Stimulated activated CD8-positive, alpha-beta memory T cell treated with anti-CD3 and anti-CD28 coated beads, Interleukin-4, amount 100 ng/mL, for 4 hours (primary cell): Measurements from ENCODE around the gene MYOZ3.

Source experiments
- DNase-seq, 2 donors: peaks; one replicate each; pipeline ENCODE4 v3.0.0-alpha.2; 2020; ENCODE audit warnings: low read depth in 2 of 2, low spot score in 1 of 2

MYOZ3 gene

DNA sequence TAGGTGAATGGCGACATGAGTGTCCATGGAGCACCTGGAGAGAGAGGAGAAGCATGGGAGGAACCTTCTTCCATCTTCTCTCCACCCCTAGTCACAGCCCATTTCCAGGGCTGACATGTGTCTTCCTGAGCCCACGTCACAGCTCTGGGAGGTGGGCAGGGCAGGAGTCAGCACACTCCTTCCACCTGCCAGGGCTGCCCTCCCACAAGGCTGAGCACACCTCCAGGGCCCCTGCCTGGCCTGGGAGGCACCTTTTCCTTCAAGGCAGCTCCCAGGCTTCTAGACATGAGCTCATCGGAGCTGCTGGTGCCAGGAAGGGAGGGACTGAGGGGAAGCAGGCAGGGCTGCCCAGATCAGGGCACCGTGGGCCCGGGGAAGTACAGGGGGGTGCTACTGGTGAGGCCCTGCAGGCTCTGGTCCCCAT, 34.2 kb upstream of the MYOZ3 start:
- no peak for DNase-seq

DNA sequence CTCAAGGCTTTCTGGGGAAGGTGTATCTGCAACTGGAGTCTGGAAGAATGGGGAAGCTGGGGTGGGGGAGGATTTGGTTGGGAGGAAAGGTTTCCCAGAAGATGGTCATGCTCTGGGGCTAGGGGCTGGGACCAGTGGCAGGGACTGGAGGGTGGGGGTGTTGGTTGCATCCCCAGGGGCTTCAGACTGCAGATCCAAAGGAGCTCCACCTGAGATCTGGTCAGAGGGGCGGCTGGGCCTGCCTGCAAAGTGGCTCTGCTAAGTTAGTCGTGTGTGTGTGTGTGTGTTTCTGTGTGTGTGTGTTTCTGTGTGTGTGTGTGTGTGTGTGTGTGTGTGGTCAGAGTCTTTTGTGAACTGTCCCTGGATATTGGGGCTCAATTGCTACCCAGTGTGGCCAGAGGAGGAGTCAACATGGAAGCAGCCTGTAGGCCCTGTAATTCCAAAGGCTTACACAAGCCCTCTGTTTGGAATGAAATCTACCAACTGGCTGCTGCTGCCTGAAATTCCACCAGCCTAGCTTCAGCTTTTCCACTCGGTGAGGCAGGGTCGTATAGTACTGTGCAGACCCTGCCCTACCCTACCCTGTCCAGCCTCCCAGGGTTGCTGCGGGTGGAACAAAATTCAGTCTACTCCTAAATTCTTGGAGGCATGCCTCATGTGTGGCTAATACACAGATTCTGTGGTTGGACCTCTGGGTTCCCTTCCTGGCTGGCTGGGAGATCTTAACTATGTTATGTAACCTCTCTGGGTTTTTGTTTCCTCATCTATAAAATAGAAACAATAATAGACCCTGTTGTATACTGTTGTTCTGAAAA, 33.1 kb upstream of the MYOZ3 start:
- DNase-seq, result no peak

DNA sequence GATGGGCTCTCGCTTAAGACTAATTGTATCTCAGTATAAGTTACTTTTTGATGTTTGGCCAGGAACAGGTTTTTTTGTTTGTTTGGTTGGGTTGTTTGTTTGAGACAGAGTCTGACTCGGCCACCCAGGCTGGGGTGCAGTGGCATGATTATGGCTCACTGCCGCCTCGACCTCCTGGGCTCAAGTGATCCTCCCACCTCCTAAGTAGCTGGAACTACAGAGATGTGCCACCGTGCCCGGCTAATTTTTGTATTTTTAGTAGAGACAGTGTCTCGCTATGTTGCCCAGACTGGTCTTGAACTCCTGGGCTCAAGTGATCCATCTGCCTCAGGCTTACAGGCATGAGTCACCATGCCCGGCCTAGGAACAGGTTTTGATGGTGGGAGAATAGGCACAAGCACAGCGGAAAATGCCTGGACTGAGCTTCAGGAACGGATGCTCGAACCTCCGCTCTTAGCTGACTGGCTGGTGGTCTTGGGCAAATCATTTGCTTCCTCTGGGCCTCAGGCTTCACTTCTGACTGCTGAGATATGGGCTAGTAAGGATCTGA, 32.0 kb upstream of the MYOZ3 start:
- DNase-seq, result no peak

DNA sequence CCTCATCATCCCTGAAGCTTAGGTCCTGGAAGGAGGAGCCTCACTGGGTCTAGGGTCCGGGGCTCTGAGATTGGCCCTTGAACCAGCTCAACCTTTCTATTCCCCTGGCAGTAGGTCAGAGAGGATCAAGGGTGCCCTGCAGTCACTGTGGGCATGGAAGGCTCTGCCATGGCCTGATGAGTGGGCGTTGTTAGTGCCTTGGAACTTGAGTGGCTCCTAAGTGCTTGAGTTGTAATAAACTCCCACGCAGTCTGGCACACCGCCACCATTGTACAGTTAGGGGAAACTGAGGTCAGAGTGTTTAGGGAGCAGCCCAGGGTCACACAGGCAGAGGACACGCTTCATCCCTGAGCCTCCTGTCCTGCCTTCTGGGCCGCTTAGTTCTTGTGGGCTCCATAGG, 31.0 kb upstream of the MYOZ3 start:
- DNase-seq, result no peak

DNA sequence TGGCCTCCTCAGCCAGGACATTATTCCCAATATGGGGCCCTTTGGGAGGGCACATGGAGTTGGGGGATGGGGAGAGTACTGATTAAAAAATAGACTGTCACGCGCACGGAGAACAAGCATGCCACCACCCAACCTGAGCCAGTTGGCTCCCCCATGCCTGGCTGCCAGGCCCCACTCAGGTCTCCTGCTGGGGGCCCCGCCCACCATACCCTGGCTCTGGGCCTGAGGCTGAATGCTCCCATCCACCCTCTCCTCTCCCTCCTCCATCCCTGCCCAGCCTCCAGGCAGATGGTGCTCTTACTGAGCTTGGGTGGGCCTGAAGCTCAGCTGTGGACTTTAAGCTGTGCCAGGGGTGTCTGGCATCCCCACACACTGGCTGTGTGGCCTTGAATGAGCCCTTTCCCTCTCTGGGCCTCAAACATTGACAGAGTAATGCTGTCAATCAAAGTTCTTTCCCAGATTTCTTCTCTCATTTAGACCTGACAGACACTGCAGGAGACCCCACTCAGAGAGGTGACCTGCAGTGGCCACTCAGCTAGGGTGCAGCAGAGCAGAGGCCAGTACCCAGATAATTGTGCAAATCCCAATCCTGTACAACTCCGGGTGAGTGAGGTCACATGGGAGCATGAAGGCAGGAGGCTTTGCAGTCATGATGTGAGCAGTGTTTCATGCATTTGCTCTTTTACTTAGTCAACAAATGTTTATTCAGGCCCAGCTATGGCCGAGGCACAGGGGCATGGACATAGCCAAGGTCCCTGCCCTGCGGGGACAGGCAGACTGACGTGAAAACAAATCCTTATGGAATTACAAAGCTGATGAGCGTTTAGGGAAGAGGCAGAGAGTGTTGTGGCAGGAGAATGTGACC, 30.4 kb upstream of the MYOZ3 start:
- no peak for DNase-seq

DNA sequence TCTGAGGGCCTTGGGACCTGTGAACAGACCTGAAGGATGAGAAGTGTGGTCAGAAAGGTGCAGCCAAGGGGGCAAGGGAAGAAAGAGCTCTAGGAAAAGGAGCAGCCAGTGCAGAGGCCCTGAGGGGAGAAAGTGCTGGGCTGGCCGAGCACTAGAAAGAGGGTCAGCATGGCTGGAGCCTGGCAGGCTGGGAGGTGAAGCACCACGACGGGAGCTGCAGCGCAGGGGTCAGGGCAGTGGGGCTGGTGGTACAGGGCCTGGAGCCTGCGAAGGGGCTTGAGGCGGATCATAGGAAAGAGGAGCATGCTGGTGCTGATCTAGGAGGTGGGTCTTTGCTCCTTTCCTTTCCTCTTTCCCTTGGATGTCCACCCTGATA, 29.7 kb upstream of the MYOZ3 start:
- DNase-seq, result no peak

DNA sequence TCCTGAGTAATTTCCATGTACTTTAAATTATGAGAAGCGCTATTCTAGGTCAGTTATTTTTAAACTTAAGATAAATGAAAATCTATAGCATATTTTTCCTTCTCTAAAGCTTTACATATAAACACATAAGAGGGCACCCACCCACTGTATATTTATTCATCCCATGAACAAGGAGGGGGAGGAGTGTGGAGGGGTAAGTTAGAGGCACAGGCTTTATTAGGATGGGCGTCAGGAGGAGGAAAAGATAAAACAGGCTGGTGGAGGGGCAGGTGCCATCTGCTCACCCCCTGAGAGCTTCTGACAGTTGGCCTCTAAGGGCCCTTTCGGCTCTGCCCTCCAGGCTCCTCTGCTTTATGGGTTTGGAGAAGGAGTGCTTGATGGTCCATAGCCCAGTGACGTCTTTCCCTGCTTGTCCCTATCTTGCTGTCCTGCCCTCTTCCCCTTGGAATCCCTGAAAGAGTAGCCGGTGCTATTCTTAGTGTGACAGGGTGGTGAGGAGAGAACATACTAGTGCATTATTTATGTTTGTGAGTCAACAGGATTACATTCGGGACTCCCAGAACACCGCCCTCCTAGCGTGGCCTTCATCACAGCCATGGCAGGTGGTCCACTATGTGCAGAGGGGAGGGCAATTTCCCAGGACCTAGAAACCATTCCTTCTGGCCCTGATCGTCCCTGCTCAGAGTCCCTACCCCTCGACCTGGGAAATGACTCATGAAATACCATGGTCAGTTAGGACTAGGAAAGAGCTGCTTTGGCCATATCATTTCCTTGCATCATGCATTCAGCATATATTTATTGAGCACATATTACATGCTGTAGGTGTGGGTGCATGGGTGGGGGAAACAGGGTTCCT, 28.5 kb upstream of the MYOZ3 start:
- no peak for DNase-seq

DNA sequence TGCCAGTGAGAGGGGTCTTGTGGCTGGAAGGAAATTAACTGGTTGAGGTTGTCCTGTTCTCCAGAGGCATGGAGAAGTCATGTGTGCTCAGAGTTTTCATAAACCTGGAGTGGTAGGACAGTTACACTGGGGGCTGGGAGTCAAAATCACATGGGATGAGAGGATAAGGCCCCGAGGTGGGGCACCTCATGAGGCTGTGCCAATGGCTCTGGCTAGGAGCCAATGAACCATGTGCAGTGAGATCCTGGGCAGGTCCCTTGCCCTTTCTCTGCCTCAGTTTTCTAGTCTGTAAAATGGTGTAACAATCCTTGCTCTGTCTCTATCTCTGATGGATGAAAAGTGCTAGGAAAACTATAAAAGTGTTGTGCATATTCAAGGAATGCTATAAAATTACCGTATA, 27.6 kb upstream of the MYOZ3 start:
- no peak for DNase-seq

DNA sequence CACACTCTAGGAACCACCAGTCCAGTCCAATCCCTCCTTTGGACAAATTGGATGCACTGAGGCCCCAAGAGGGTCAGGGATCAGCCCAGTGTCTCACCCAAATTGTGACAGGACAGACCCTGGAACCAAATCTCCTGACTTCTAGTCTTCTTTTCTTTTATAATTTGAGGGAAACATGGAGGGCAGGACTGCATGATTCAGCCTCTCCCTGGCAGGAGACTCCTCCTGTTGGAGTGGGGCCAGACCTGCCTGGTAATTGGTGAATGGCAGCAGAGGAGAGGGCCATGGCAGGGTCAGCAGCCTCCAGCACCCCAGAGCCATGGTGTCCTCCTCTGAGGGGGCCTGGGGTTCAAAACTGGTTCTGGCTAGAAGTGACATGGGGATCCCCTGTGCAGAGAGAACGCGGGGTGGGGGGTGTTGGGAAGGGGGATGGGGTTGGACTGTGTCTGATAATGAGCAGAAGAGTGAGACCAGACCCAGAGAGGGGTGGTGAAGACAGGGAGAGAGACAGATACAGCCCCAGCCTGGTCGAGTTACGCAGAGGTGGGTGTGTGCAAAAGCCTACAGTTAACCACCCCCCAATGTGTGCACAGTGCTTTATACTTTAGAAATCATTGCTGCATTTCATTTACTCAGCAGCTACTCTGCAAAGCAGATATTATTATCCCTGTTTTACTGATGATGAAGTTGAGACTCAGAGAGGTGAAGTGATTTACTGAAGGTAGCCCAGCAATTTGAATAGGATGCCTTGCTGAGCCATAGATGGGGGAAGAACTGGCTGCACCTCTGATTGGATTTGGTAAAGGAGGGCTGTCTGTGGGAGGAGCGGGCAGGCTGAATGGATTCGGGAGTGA, 24.4 kb upstream of the MYOZ3 start:
- no peak for DNase-seq

DNA sequence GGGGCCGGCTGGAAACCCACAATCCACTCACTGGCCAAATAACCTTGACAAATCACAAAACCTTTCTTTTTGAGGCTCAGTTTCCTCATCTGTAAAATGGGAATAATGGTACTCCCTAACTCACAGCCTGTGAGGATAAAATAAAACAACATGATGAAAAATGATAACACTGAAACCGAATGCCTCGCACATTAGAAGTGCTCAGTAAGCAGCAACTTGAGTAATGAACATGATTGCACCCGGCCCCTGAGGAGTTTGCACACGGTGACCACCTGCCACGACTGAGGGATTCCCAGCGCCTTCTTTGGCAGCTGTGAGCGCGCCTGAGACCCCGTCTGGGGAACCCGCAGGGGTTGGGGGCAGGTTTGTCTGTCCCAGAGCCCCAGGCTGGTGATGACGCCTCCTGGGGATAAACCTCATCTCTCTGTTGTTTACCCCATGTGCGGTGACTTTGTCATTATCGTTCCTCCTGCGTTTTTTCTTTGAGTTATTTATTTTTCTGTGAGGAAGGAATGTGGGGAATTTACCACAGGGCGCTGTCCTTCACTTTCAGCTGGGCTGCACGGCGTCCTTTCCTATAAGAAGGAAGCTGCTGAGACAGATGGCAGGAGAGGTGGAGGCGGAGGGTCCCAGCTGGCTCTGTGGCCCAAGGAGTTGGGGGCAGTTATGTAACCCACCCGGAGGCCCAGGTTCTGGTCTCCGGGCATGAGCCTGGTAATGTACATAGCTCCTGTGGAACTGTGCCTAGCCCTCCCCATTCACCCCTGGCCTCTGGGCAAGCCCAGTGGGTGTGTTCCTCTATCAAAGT, 23.6 kb upstream of the MYOZ3 start:
- DNase-seq, result no peak

DNA sequence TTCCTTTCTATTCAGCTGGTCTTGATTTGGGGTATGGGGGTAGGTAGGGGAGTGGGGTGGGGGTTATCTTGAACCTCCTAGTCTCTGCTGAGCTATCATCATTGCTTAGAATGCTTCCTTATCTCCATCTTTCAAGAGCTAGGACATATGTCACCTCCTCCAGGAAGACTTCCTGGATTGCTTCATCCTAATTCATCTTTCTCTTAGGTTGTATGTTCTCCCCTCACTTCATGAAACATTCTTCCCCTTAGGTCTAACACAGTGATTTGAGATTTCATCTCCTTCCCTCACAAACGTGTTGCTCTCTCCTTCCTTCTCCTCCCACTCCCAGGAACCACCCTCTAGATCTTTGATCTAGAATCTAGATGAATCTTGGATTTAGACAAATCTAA, 23.0 kb upstream of the MYOZ3 start:
- DNase-seq, result no peak

DNA sequence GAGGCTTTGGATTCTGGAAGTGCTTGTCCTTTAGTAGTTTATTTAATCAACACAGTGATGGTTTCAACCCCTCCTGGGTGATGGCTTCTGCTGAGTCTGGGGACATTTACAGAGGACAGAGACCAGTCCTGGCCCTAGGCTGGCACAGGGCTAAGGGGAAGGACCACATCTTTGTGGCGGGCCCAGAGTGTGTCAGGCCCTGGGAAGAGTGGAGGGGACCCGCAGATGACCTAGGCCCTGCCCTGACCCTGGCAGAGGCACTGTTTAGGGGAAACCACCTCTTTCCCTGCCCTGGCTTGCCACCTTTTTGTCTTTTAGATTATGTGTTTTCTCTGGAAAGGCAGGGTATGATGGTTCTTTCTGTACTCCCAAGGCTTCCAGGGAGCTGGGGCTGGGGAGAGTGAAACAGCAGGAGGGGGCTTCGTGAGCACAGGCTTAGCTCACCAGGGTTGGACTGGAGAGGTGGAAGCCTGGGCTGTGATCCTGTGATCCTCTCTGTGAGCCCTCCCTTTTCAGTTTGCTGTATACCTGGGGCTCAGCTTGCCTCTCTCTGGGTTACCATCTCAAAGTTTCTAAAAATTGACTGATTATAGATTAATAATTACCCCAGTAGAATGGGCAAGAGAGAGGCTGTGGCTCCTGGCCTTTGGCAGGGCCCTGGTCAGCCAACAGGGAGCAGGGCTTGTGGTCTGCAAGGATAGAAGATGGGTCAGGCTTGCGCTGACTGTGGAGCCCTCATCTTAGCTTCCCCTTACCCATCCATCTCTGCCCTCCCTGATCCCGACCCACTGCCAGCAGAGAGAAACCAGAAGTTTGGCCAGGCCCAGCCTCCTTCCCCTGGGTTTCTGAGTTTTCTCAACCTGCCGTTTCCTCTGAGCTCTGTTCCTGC, 22.3 kb upstream of the MYOZ3 start:
- DNase-seq, result no peak

DNA sequence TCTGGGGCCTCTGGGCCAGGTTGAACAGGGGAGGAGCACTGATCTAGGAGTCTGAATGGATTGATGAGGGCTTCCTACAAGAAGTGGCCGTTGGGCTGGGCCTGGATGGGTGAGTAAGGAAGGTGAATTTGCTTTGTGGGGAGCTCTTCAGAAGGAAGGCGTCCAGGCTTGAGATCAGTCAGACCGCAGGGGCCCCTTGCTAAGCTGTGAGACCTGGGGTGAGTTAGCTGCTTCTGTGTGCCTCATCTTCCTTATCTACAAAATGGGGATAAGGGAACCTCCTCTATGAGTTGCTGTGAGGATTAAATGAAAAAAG, 21.7 kb upstream of the MYOZ3 start:
- DNase-seq, result no peak

DNA sequence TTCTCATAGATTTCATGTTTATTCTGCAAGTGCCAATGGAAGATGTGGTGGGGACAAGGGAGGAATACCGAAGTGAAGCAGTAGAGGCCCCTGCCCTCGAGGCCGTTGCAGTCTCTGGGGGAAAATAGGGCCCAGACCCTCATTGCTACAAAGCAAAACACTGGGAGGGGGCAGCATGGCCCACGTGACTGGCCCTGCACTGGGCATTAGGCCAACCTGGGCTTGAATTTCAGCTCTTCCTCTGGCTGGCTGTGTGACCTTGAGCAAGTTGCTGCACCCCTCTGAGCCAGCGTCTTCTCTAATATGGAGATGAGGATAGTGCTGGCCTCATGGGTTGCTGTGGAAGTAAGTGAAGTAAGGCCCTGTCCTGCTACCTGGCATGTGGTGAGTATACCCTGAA, 21.3 kb upstream of the MYOZ3 start:
- no peak for DNase-seq

DNA sequence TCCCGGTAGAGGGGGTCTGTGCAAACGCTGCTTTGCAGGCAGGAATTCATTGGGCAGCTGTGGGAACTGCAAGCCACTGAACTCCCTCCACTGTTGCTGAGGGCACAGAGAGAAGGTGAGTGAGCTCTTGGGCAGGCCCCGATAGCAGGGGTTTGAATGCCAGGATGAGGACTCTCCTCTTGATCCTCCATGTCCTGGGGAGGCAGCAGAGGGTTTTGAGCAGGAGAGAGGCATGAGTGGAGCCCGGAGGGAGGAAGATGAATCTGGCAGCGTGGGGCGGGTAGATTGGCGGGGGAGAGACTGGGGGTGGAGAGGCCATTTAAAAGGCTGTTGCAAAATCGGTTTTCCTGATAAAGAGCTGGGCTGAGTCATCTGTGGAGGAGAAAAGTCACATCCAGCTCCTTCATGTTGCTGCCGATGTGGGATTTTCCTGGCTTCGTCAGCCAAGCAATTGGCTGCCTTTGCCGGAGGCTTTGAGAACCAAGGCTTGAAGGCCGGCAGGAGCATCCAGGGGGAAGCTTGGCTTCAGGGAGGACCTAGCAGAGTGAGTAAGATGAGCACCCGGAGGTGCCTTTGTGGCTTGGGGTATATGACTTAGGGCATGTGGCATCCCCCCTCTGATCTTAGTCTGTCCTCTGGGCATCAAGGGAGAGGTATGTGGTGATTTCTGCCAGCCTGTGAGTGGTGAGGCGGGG, 20.6 kb upstream of the MYOZ3 start, which contains the start of gene SYNPO:
SYNPO (plus strand) TSS at position 350 of the 695 bp plus-strand sequence. CDS start 7,616 bp downstream, outside the sequence.
- DNase-seq, result no peak

DNA sequence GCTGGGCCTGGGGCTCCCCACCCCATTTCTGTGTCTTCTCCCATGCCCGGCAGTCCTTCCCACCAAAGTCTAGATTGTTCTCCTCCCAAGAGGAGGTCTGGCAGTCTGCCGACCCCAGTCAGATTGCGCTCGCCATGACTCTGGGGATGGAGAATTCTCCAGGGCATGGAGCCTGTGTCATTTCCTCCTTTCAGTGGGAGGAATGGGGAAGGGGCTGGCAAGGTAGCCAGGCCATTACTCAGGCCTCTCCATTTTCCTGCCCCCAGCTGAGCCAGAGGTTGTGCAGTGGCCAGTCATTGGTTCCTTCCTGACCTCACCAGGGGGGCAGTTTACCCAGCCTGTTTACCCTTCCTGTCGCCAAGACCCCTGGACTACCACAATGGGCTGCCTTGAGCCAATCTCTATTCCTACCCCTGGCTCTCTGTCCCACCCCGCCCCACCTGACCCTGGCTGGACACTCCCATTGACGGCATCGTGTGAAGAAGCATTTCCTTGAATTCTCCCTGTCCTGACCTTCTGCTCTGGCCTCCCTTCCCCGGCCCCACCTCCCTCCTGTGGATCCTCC, 20.0 kb upstream of the MYOZ3 start:
- no peak for DNase-seq

DNA sequence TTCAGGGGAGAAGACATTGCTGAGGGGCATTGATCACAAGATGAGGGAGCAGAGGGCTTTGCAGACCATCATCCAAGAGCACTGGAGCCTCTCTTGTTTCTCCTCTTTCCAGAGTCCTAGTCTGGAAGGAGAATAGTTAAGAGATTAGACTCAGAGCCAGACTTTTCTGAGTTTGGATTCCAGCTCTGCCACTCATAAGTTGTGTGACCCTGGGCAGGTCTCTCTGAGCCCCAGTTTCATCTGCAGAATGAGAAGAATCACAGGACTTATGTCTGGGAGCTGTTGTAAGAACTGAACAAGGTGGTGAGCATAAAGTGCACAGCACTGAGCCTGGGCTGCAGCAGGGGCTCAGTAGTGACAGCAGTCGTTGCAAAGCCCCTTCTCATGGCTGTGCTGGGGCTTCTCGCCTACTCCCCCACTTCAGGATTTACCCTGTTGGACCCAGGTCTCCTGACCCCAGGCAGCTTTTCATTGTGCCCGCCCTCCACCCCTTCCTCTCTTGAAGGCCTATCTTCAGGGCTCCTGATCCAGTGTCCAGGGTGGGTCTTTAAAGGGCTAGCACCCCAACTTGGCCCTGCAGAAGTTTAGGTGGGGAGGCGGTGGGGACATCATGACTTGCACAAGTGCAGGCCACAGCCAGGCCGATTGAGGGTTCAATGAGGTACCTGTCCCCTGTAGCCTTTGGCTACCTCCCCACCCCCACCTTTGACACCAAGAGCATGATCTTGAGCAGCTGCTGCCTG, 19.1 kb upstream of the MYOZ3 start:
- no peak for DNase-seq
